DOHH2 (cell line): ENCODE results near the gene KRT37.
"Not testable (repeated sequence)": the region's sequence is repeated elsewhere in the genome, so short reads cannot be mapped to it uniquely, and the experiment has no call there.

ENCODE experiments used
- CTCF ChIP-seq: fragments of 200-600 bp; sonication (generic); IDR thresholded peaks from one replicate; pipeline ENCODE4 v1.5.1; 2014; ENCODE audit warnings: antibody characterized with exemption, mild to moderate bottlenecking, low read depth, low read length; ENCODE audit not compliant: poor library complexity, severe bottlenecking
- EZH2phosphoT487 ChIP-seq: fragments of 200-600 bp; sonication (generic); IDR thresholded peaks from 2 replicates; pipeline ENCODE4 v1.6.1; 2017; ENCODE audit warnings: borderline replicate concordance, mild to moderate bottlenecking, antibody characterized with exemption, low read length, moderate library complexity, mixed read lengths

- not testable (repeated sequence) for TF ChIP-seq CTCF, EZH2phosphoT487
These were observed 1.8 kb downstream of the KRT37 start for GRCh38 chr17:41422586-41422985.
